Nephron progenitor cell (in vitro differentiated cells): ENCODE data around the gene SMARCA2.
A peak's percentile ranks its signal among the peaks of the same experiment; 100 is the strongest.

Source experiments
- DNase-seq: peaks from one replicate; pipeline ENCODE4 v3.0.0; 2021
- H3K27ac Mint-ChIP-seq: 2 replicates; pipeline ENCODE4 v1.8.0; 2021; ENCODE audit warnings: mild to moderate bottlenecking, moderate library complexity, mixed read lengths
- H3K27me3 Mint-ChIP-seq: 2 replicates; pipeline ENCODE4 v1.8.0; 2021; ENCODE audit warnings: mild to moderate bottlenecking, low read depth, mixed read lengths; ENCODE audit not compliant: poor library complexity
- H3K36me3 Mint-ChIP-seq: 2 replicates; pipeline ENCODE4 v1.8.0; 2021; ENCODE audit warnings: low read depth, mixed read lengths
- H3K4me1 Mint-ChIP-seq: 2 replicates; pipeline ENCODE4 v1.8.0; 2021; ENCODE audit warnings: mixed read lengths
- H3K4me3 Mint-ChIP-seq: 2 replicates; pipeline ENCODE4 v1.8.0; 2021; ENCODE audit warnings: mild to moderate bottlenecking, moderate library complexity, mixed read lengths
- H3K9me3 Mint-ChIP-seq: 2 replicates; pipeline ENCODE4 v1.8.0; 2021; ENCODE audit warnings: mild to moderate bottlenecking, moderate library complexity, mixed read lengths
- CTCF ChIP-seq: fragments of 200-600 bp; sonication (generic); IDR thresholded peaks from 2 replicates; pipeline ENCODE4 v1.5.0; 2021; ENCODE audit warnings: antibody characterized with exemption

Gene SMARCA2

GRCh38 chr9:2209400-2209799 is 194.3 kb downstream of the SMARCA2 start:
- H3K27me3 Mint-ChIP-seq = peaks cover 3% of the 10 kb centered on the region
- H3K4me1 Mint-ChIP-seq = peaks cover 5% of the 10 kb centered on the region
- H3K4me3 Mint-ChIP-seq = no peak overlapping the region
- H3K27ac Mint-ChIP-seq = peak overlapping the region; percentile 15
- peaks cover 4% of the 10 kb centered on the region for H3K9me3 Mint-ChIP-seq
- no peak for TF ChIP-seq CTCF
- H3K36me3 Mint-ChIP-seq = no peaks in the 10 kb centered on the region
- DNase-seq = no peak

GRCh38 chr9:2210201-2210600 is 195.1 kb downstream of the SMARCA2 start:
- Mint-ChIP-seq H3K4me3 (no peak overlapping the region), H3K27me3 (peaks cover 3% of the 10 kb centered on the region), H3K9me3 (peaks cover 4% of the 10 kb centered on the region), H3K4me1 (peaks cover 5% of the 10 kb centered on the region), H3K36me3 (no peaks in the 10 kb centered on the region), H3K27ac (no peak overlapping the region)
- DNase-seq = no peak
- TF ChIP-seq CTCF = no peak

- TF ChIP-seq CTCF = no peak
- Mint-ChIP-seq H3K9me3 (peaks cover 4% of the 10 kb centered on the region), H3K36me3 (no peaks in the 10 kb centered on the region), H3K27me3 (no peaks in the 10 kb centered on the region), H3K4me1 (peaks cover 5% of the 10 kb centered on the region), H3K27ac (no peak overlapping the region), H3K4me3 (no peak overlapping the region)
- DNase-seq = no peak
Measured at GRCh38 chr9:2213830-2214468, 198.8 kb downstream of the SMARCA2 start.

GRCh38 chr9:2214707-2215106 is 199.6 kb downstream of the SMARCA2 start:
- Mint-ChIP-seq H3K36me3 (no peaks in the 10 kb centered on the region), H3K4me3 (no peak overlapping the region), H3K9me3 (peaks cover 4% of the 10 kb centered on the region), H3K4me1 (peaks cover 5% of the 10 kb centered on the region), H3K27me3 (no peaks in the 10 kb centered on the region), H3K27ac (no peak overlapping the region)
- TF ChIP-seq CTCF = no peak
- no peak for DNase-seq

- Mint-ChIP-seq H3K36me3 (no peaks in the 10 kb centered on the region), H3K9me3 (peaks cover 7% of the 10 kb centered on the region), H3K27me3 (no peaks in the 10 kb centered on the region), H3K4me1 (peaks cover 5% of the 10 kb centered on the region), H3K27ac (no peak overlapping the region), H3K4me3 (no peak overlapping the region)
- no peak for DNase-seq
- no peak for TF ChIP-seq CTCF
Measured at GRCh38 chr9:2215921-2216441, 200.8 kb downstream of the SMARCA2 start.

- TF ChIP-seq CTCF = no peak
- H3K36me3 Mint-ChIP-seq = no peaks in the 10 kb centered on the region
- peaks cover 10% of the 10 kb centered on the region for H3K9me3 Mint-ChIP-seq
- no peaks in the 10 kb centered on the region for H3K27me3 Mint-ChIP-seq
- H3K4me3 Mint-ChIP-seq = no peak overlapping the region
- no peak overlapping the region for H3K27ac Mint-ChIP-seq
- no peak for DNase-seq
- H3K4me1 Mint-ChIP-seq = peaks cover 5% of the 10 kb centered on the region
Measured at GRCh38 chr9:2216591-2216990, 201.4 kb downstream of the SMARCA2 start.
